WERI-Rb-1 (cell line): ENCODE data around the gene MAT2A.

Experiments
- DNase-seq: peaks from one replicate; pipeline ENCODE4 v3.0.0-alpha.2; 2020
- H3K27ac ChIP-seq: fragments of 250-450 bp; sonication (Bioruptor Pico); 2 replicates; pipeline ENCODE4 v1.5.1; 2020; ENCODE audit warnings: mild to moderate bottlenecking, moderate library complexity
- H3K27me3 ChIP-seq: fragments of 250-450 bp; sonication (Bioruptor Pico); 2 replicates; pipeline ENCODE4 v1.5.1; 2021; ENCODE audit warnings: mild to moderate bottlenecking, low read depth, moderate library complexity; ENCODE audit not compliant: insufficient read depth, severe bottlenecking
- H3K36me3 ChIP-seq: fragments of 250-450 bp; sonication (Bioruptor Pico); 2 replicates; pipeline ENCODE4 v1.5.1; 2020; ENCODE audit warnings: mild to moderate bottlenecking, moderate library complexity
- H3K4me3 ChIP-seq: 2 replicates; pipeline ENCODE4 v1.5.1; 2011; ENCODE audit warnings: low read depth, mild to moderate bottlenecking, control low read depth, low read length
- H3K9me3 ChIP-seq: fragments of 250-450 bp; sonication (Bioruptor Pico); 2 replicates; pipeline ENCODE4 v1.5.1; 2021; ENCODE audit warnings: mild to moderate bottlenecking, moderate library complexity; ENCODE audit not compliant: severe bottlenecking
- CTCF ChIP-seq: IDR thresholded peaks from 2 replicates; pipeline ENCODE4 v1.5.1; 2011; ENCODE audit warnings: low read depth, mild to moderate bottlenecking, control low read depth, inconsistent platforms, low read length

Gene MAT2A

GRCh38 chr2:85538507-85539360 is at the start of gene MAT2A:
Gene MAT2A (plus strand): TSS chr2:85539168. CDS start chr2:85539288, 120 bp downstream.
- peak; percentile 88 for TF ChIP-seq CTCF
- peaks cover 51% of the 10 kb centered on the region for H3K36me3 ChIP-seq

GRCh38 chr2:85490861-85491755 is 47.9 kb upstream of the MAT2A start:
- no peak for TF ChIP-seq CTCF
- peaks cover 3% of the 10 kb centered on the region for H3K9me3 ChIP-seq
- H3K27ac ChIP-seq: no peak overlapping the region
- H3K4me3 ChIP-seq: no peak overlapping the region
- H3K36me3 ChIP-seq: no peaks in the 10 kb centered on the region
- DNase-seq: no peak
- no peaks in the 10 kb centered on the region for H3K27me3 ChIP-seq

More at GRCh38 chr2:85538507-85539360, at the start of gene MAT2A:
- Histone ChIP-seq H3K4me3 (peak within 1 kb of the TSS; percentile 85), H3K9me3 (no peaks in the 10 kb centered on the region), H3K27me3 (no peaks in the 10 kb centered on the region), H3K27ac (peak within 1 kb of the TSS; percentile 99)
- peak; percentile 96 for DNase-seq

DNA sequence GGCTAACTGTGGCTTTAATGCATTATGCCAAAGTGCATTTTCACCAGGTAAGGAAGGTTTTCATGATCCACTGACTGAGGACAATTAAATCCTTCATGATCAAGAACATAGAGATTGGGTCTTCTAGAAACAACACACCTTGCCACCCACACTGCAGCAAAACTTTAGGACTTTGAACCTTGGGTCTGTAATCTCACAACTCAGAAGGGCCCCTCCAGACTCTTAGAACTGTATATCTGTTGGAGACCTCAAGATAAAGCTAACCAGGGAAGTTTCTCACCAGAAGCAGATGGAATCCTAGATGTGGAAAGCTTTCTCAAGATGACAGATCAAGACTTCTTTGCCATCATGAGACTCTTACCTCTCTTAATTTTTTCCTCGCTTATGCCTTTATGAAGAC is 42.5 kb upstream of the MAT2A start:
- no peak for DNase-seq
- H3K27me3 ChIP-seq: no peaks in the 10 kb centered on the region
- H3K36me3 ChIP-seq: no peaks in the 10 kb centered on the region
- H3K27ac ChIP-seq: no peak overlapping the region
- H3K4me3 ChIP-seq: no peak overlapping the region
- no peak for TF ChIP-seq CTCF
- H3K9me3 ChIP-seq: no peaks in the 10 kb centered on the region

- DNase-seq: no peak
- no peak overlapping the region for H3K4me3 ChIP-seq
- no peak for TF ChIP-seq CTCF
- no peak overlapping the region for H3K27ac ChIP-seq
- H3K27me3 ChIP-seq: no peaks in the 10 kb centered on the region
- no peaks in the 10 kb centered on the region for H3K36me3 ChIP-seq
- no peaks in the 10 kb centered on the region for H3K9me3 ChIP-seq
Measured at GRCh38 chr2:85497944-85498630, 40.9 kb upstream of the MAT2A start.

DNA sequence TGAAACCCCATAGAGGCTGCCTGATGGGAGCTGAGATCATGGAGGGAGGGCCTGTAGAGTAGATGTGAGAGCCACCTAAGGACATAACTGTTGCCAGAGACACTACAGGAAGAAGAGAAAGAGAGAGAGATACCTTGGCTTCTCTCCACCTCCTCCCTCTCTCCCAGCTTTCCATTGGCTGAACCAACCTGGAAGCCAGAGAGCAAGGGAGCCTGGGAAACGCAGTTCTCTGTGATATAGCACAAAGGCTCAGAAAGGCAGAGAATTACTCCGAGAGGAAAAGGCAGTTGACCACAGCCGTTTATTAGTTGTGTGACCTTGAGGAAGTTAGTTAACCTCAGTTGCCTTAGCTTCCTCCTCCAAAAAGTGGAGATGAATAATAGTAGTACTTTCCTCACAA is 37.7 kb upstream of the MAT2A start:
- H3K27ac ChIP-seq: no peak overlapping the region
- H3K27me3 ChIP-seq: no peaks in the 10 kb centered on the region
- H3K36me3 ChIP-seq: no peaks in the 10 kb centered on the region
- DNase-seq: no peak
- no peaks in the 10 kb centered on the region for H3K9me3 ChIP-seq
- no peak for TF ChIP-seq CTCF
- no peak overlapping the region for H3K4me3 ChIP-seq
